Nephron (organoid): ENCODE measurements around the gene BRAF.
"Not testable (repeated sequence)": the region's sequence is repeated elsewhere in the genome, so short reads cannot be mapped to it uniquely, and the experiment has no call there.

ENCODE experiments used
- H3K27ac Mint-ChIP-seq, 3 experiments: 2 replicates each; pipeline ENCODE4 v1.8.0; 2020; ENCODE audit warnings: mixed read lengths in 3 of 3, mild to moderate bottlenecking in 2 of 3, moderate library complexity in 1 of 3
- H3K27me3 Mint-ChIP-seq: 2 replicates; pipeline ENCODE4 v1.8.0; 2021; ENCODE audit warnings: low read depth, mild to moderate bottlenecking, moderate library complexity, mixed read lengths
- H3K36me3 Mint-ChIP-seq: 2 replicates; pipeline ENCODE4 v1.8.0; 2020; ENCODE audit warnings: low read depth, mixed read lengths
- H3K4me1 Mint-ChIP-seq: 2 replicates; pipeline ENCODE4 v1.8.0; 2020; ENCODE audit warnings: mixed read lengths
- H3K4me3 Mint-ChIP-seq, 3 experiments: 2 replicates each; pipeline ENCODE4 v1.8.0; 2020; ENCODE audit warnings: mild to moderate bottlenecking in 3 of 3, mixed read lengths in 3 of 3, moderate library complexity in 2 of 3
- H3K9me3 Mint-ChIP-seq: 2 replicates; pipeline ENCODE4 v1.8.0; 2020; ENCODE audit warnings: mixed read lengths
- CTCF ChIP-seq, 3 experiments: fragments of 200-600 bp; sonication (generic); IDR thresholded peaks; one replicate each; pipeline ENCODE4 v1.5.0; 2021; ENCODE audit warnings: antibody characterized with exemption in 3 of 3; ENCODE audit not compliant: unreplicated experiment in 3 of 3

The BRAF gene

GRCh38 chr7:140857048-140857447, 67.7 kb downstream of the BRAF start:
- peaks cover 2% of the 10 kb centered on the region for H3K9me3 Mint-ChIP-seq
- no peaks in the 10 kb centered on the region for H3K27me3 Mint-ChIP-seq
- no peak for TF ChIP-seq CTCF (IDR thresholded peaks at IDR 0.05; ENCODE audit: unreplicated experiment in 3 of 3)
- H3K36me3 Mint-ChIP-seq: peaks cover 3% of the 10 kb centered on the region
- no peak overlapping the region for H3K4me3 Mint-ChIP-seq
- no peak overlapping the region for H3K27ac Mint-ChIP-seq
- peaks cover 15% of the 10 kb centered on the region for H3K4me1 Mint-ChIP-seq

- no peak for TF ChIP-seq CTCF (IDR thresholded peaks at IDR 0.05; ENCODE audit: unreplicated experiment in 3 of 3)
- Mint-ChIP-seq H3K27ac (no peak overlapping the region), H3K36me3 (peaks cover 45% of the 10 kb centered on the region), H3K4me3 (no peak overlapping the region), H3K9me3 (no peaks in the 10 kb centered on the region), H3K27me3 (no peaks in the 10 kb centered on the region), H3K4me1 (peaks cover 11% of the 10 kb centered on the region)
Measured at GRCh38 chr7:140841166-140841715, 83.5 kb downstream of the BRAF start.

- H3K4me3 Mint-ChIP-seq: no peak overlapping the region
- H3K36me3 Mint-ChIP-seq: peaks cover 54% of the 10 kb centered on the region
- H3K4me1 Mint-ChIP-seq: no peaks in the 10 kb centered on the region
Measured at GRCh38 chr7:140831724-140832123, 93.0 kb downstream of the BRAF start.

GRCh38 chr7:140829720-140830119, 95.0 kb downstream of the BRAF start:
- no peak overlapping the region for H3K27ac Mint-ChIP-seq
- H3K4me1 Mint-ChIP-seq: no peaks in the 10 kb centered on the region
- no peaks in the 10 kb centered on the region for H3K9me3 Mint-ChIP-seq
- no peaks in the 10 kb centered on the region for H3K27me3 Mint-ChIP-seq
- TF ChIP-seq CTCF (IDR thresholded peaks at IDR 0.05; ENCODE audit: unreplicated experiment in 3 of 3): no peak
- peaks cover 55% of the 10 kb centered on the region for H3K36me3 Mint-ChIP-seq
- no peak overlapping the region for H3K4me3 Mint-ChIP-seq

More at GRCh38 chr7:140831724-140832123, 93.0 kb downstream of the BRAF start:
- Mint-ChIP-seq H3K27ac (no peak overlapping the region), H3K9me3 (no peaks in the 10 kb centered on the region), H3K27me3 (no peaks in the 10 kb centered on the region)
- no peak for TF ChIP-seq CTCF (IDR thresholded peaks at IDR 0.05; ENCODE audit: unreplicated experiment in 3 of 3)

GRCh38 chr7:140828741-140829140, 96.0 kb downstream of the BRAF start:
- Mint-ChIP-seq H3K27ac (no peak overlapping the region), H3K9me3 (no peaks in the 10 kb centered on the region), H3K4me3 (no peak overlapping the region), H3K36me3 (peaks cover 54% of the 10 kb centered on the region), H3K4me1 (no peaks in the 10 kb centered on the region), H3K27me3 (no peaks in the 10 kb centered on the region)
- no peak for TF ChIP-seq CTCF (IDR thresholded peaks at IDR 0.05; ENCODE audit: unreplicated experiment in 3 of 3)

- H3K27ac Mint-ChIP-seq, H3K4me1 Mint-ChIP-seq, H3K27me3 Mint-ChIP-seq, H3K4me3 Mint-ChIP-seq: not testable (repeated sequence)
- Mint-ChIP-seq H3K9me3 (peaks cover 14% of the 10 kb centered on the region), H3K36me3 (peaks cover 41% of the 10 kb centered on the region)
Measured at GRCh38 chr7:140817383-140817782, 107.3 kb downstream of the BRAF start.
